ENCODE results near the gene MEX3A. TPM values are rescaled to one million over a fixed set of nuclear protein-coding genes. Genes with fewer than 3 reads are reported as not detected.

The MEX3A gene
- total and polyA plus RNA-seq, 2 experiments from 2014 or later, result 18.5 to 38.1 TPM

DNA sequence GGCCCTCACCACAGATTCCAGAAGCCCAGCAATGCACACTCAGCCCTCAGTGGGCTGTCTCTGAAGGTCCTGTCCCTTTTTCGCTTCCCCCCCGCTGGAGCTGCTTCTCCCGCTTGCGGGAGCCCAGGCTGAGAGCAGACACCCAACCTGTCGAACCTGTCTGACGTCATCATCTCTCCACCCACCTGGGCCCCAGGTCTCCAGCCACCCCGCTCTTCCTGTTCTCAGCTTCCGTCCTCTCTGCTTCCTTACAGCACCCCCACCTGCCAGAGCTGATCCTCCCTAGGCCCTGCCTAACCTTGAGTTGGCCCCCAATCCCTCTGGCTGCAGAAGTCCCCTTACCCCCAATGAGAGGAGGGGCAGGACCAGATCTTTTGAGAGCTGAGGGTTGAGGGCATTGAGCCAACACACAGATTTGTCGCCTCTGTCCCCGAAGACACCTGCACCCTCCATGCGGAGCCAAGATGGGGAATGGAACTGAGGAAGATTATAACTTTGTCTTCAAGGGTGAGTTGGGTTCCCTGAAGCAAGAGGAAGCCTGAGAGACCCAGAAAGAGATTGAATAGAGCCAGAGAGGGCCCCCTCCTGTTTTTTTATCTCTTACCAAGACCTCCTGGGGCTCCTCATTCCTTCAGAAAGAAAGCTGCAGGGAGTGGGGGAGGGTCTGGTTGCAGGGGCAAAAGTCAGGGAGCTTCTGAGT lies 21.2 kb downstream of the MEX3A start, which contains the start of gene RAB25 (continued):
- TF ChIP-seq, protein P1, sequence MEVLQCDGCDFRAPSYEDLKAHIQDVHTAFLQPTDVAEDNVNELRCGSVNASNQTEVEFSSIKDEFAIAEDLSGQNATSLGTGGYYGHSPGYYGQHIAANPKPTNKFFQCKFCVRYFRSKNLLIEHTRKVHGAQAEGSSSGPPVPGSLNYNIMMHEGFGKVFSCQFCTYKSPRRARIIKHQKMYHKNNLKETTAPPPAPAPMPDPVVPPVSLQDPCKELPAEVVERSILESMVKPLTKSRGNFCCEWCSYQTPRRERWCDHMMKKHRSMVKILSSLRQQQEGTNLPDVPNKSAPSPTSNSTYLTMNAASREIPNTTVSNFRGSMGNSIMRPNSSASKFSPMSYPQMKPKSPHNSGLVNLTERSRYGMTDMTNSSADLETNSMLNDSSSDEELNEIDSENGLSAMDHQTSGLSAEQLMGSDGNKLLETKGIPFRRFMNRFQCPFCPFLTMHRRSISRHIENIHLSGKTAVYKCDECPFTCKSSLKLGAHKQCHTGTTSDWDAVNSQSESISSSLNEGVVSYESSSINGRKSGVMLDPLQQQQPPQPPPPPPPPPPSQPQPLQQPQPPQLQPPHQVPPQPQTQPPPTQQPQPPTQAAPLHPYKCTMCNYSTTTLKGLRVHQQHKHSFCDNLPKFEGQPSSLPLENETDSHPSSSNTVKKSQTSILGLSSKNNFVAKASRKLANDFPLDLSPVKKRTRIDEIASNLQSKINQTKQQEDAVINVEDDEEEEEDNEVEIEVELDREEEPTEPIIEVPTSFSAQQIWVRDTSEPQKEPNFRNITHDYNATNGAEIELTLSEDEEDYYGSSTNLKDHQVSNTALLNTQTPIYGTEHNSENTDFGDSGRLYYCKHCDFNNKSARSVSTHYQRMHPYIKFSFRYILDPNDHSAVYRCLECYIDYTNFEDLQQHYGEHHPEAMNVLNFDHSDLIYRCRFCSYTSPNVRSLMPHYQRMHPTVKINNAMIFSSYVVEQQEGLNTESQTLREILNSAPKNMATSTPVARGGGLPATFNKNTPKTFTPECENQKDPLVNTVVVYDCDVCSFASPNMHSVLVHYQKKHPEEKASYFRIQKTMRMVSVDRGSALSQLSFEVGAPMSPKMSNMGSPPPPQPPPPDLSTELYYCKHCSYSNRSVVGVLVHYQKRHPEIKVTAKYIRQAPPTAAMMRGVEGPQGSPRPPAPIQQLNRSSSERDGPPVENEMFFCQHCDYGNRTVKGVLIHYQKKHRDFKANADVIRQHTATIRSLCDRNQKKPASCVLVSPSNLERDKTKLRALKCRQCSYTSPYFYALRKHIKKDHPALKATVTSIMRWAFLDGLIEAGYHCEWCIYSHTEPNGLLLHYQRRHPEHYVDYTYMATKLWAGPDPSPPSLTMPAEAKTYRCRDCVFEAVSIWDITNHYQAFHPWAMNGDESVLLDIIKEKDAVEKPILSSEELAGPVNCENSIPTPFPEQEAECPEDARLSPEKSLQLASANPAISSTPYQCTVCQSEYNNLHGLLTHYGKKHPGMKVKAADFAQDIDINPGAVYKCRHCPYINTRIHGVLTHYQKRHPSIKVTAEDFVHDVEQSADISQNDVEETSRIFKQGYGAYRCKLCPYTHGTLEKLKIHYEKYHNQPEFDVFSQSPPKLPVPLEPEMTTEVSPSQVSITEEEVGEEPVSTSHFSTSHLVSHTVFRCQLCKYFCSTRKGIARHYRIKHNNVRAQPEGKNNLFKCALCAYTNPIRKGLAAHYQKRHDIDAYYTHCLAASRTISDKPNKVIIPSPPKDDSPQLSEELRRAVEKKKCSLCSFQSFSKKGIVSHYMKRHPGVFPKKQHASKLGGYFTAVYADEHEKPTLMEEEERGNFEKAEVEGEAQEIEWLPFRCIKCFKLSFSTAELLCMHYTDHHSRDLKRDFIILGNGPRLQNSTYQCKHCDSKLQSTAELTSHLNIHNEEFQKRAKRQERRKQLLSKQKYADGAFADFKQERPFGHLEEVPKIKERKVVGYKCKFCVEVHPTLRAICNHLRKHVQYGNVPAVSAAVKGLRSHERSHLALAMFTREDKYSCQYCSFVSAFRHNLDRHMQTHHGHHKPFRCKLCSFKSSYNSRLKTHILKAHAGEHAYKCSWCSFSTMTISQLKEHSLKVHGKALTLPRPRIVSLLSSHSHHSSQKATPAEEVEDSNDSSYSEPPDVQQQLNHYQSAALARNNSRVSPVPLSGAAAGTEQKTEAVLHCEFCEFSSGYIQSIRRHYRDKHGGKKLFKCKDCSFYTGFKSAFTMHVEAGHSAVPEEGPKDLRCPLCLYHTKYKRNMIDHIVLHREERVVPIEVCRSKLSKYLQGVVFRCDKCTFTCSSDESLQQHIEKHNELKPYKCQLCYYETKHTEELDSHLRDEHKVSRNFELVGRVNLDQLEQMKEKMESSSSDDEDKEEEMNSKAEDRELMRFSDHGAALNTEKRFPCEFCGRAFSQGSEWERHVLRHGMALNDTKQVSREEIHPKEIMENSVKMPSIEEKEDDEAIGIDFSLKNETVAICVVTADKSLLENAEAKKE (CRISPR knock-in tag; IDR thresholded peaks at IDR 0.05), result 0 out of 2 replicates have a peak, but pooled peaks have one; percentile 8
- TF ChIP-seq, protein P2, sequence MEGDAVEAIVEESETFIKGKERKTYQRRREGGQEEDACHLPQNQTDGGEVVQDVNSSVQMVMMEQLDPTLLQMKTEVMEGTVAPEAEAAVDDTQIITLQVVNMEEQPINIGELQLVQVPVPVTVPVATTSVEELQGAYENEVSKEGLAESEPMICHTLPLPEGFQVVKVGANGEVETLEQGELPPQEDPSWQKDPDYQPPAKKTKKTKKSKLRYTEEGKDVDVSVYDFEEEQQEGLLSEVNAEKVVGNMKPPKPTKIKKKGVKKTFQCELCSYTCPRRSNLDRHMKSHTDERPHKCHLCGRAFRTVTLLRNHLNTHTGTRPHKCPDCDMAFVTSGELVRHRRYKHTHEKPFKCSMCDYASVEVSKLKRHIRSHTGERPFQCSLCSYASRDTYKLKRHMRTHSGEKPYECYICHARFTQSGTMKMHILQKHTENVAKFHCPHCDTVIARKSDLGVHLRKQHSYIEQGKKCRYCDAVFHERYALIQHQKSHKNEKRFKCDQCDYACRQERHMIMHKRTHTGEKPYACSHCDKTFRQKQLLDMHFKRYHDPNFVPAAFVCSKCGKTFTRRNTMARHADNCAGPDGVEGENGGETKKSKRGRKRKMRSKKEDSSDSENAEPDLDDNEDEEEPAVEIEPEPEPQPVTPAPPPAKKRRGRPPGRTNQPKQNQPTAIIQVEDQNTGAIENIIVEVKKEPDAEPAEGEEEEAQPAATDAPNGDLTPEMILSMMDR (conservative IDR thresholded peaks at IDR 0.05; ENCODE audit: low read depth in 2 of 2), result peak in 1 of 2 experiments; percentile 29; a peak in 1 of 4 replicates
- TF ChIP-seq EZH2 (IDR thresholded peaks at IDR 0.05; ENCODE audit: low read depth, unreplicated experiment) (no peak), STAT1 (IDR thresholded peaks at IDR 0.05; ENCODE audit: unreplicated experiment) (no peak), POLR2AphosphoS5 (IDR thresholded peaks at IDR 0.05; ENCODE audit: low read depth) (peak; percentile 68), JUNB (IDR thresholded peaks at IDR 0.05; ENCODE audit: unreplicated experiment) (no peak)
- TF ChIP-seq, protein P3, sequence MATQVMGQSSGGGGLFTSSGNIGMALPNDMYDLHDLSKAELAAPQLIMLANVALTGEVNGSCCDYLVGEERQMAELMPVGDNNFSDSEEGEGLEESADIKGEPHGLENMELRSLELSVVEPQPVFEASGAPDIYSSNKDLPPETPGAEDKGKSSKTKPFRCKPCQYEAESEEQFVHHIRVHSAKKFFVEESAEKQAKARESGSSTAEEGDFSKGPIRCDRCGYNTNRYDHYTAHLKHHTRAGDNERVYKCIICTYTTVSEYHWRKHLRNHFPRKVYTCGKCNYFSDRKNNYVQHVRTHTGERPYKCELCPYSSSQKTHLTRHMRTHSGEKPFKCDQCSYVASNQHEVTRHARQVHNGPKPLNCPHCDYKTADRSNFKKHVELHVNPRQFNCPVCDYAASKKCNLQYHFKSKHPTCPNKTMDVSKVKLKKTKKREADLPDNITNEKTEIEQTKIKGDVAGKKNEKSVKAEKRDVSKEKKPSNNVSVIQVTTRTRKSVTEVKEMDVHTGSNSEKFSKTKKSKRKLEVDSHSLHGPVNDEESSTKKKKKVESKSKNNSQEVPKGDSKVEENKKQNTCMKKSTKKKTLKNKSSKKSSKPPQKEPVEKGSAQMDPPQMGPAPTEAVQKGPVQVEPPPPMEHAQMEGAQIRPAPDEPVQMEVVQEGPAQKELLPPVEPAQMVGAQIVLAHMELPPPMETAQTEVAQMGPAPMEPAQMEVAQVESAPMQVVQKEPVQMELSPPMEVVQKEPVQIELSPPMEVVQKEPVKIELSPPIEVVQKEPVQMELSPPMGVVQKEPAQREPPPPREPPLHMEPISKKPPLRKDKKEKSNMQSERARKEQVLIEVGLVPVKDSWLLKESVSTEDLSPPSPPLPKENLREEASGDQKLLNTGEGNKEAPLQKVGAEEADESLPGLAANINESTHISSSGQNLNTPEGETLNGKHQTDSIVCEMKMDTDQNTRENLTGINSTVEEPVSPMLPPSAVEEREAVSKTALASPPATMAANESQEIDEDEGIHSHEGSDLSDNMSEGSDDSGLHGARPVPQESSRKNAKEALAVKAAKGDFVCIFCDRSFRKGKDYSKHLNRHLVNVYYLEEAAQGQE (IDR thresholded peaks at IDR 0.05; ENCODE audit: unreplicated experiment), result no peak
